GM21576 (cell line): ENCODE measurements around the gene MFSD12.

Source experiments
- ATAC-seq: cut with Tn5 transposase; IDR thresholded peaks from one replicate; pipeline ENCODE4 v1.9.1; 2021; ENCODE audit warnings: mild to moderate bottlenecking, moderate library complexity; ENCODE audit not compliant: unreplicated experiment

Gene MFSD12

GRCh38 chr19:3563709-3564524, 6.5 kb upstream of the MFSD12 start:
- no peak for ATAC-seq

DNA sequence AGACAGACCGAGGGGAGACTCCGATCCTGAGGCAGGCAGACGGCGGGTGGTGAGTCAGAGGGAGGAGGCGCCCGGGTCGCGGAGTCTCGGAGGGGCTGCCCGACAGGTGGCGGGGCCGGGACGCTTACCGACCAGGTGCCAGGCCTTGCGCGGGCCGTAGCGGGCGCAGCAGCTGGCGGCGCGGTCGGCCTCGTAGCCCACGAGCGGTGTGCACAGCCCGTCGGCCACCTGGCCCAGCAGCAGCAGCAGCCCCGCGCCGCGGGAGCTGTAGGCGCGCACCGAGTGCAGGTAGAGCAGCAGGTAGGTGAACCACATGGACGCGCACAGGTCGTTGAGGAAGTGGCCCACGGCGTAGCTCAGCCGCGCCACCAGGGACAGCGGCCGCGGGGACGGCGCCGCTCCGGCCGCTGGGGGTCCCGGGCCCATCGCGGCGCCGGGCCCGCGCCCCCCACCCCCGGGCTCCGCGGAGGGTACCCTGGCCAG, 367 bp downstream of the MFSD12 start:
- peak; percentile 6 for ATAC-seq

DNA sequence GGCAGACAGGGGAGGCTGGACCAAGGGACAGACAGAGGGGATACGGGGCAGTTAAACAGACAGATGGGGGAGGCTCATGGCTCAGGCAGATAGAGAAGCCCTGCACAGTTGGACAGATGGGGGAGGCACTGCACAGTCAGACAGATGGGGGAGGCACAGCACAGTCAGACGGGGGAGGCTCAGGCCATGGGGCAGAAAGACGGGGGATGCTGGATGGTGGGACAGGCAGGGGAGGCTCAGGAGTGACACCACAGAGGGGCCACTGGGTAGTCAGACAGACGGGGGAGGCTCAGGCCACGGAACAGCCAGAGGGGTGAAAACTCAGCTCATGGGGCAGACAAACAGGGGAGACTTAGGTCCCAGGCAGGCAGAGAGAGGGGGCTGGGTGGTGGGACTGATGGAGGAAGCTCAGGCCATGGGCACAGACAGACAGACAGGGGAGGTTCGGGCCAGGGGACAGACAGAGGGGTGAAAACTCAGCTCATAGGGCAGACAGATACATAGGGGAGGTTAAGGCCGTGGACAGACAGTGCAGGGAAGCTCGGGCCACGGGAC, 886 bp downstream of the MFSD12 start:
- ATAC-seq = no peak

DNA sequence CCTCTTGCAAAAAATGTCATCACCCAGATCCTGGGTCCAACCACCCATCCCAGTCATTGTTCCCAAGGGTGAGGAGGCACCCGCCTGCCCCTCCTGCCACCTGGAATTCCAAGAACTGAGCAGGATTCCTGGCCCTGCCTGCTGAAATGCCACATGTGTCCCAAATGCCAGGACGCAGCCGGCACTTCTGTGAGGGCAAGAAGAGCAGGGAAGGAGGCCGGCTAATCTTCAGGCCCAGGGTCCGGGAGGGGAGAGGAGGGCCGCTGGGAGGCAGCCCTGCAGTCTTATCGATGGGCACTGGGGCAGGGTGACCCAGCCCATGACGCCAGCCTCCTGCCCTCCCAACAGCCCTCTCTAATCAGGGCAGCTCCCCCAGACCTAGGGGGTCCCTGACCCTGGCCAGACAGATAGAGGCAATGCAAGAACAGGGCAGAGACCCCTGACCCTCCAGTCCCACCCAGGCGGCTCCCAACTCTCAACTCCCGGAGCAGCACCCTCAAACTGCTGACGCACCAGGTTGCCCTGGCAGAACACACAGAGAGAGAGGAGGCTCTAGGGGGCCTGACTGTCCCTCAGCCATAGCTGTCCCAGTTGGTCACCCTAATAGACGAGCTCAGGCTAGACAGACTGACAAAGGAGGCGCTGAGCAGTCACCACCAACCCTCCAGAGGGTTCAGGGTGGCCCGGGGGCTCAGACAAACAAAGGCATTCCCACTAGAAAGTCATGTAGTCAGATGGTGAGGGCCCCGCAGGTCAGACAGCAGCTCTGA, 1.5 kb downstream of the MFSD12 start:
- ATAC-seq = no peak

DNA sequence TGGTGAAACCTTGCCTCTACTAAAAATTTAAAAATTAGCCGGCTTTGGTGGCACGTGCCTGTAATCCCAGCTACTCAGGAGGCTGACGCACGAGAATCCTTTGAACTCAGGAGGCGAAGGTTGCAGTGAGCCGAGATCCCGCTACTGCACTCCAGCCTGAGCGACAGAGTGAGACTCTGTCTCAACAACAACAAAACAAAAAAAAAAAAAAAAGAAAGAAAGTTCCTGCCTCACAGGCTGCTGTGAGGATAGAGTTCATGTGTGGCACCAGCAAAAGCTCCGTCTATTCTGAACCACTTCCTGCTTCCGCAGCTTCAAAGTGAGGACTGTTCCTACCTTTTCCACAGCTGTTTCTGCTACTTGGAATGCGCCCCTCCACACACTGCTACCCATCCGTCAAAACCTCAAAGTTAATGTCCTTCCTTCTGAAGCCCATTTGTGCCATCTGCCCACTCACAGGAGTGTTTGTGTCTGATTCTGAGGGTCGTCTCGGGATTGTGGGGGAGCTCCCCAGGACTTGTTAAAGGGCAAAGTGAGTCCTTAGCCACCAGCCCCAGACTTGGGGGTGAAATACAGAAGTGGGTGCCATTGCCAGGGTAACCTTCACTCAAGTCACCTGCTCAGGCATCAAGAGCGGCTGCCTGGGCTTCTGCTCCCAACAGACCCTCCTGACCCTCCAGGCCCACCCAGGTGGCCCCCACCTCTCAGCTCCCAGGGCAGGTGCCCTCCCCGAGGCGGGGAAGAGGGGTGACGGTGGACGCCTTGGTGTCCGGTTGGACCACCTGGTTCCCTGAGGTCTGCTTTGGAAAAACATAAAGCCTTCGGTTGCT, 2.9 kb downstream of the MFSD12 start:
- no peak for ATAC-seq

GRCh38 chr19:3551792-3552095, 5.6 kb downstream of the MFSD12 start:
- no peak for ATAC-seq

DNA sequence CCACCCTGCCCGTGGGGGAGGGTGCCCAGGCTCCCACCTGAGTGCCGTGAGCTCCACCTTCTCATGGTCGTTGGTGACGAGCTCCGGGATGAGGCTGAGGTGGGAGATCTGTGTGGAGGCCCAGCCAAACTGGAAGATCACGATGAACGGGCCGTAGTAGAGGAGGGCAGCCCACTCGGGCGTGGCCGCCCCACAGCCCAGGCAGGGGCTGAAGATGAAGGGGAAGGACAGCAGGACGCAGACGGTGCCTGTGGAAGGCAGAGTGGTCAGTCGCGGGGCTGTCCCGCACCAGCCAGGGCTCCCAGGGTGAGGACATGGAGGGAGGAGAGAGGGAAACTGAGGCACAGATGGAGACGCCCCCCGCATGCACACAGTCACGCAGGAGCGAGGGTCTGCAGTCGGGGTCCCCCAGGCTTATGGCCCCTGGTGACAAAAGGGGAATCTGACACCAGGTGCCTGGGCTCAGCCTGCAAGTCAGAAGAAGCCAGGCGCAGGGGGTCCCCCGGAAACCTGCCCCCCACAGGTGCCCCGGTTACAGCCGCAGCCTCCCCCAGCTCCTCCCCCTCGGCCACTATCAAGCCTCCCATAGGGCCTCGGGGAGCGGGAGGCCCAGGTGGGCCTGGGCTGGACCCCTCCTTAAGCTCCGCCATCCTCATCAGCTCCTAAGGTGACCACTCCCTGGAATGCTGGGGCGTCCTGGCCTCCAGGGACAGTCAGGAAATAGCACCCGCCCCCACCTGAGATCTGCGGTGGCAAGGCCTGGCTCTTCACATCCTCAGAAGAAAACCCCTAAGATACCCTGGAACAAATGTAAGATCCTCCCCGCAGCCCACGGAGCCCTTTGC, 6.2 kb downstream of the MFSD12 start:
- ATAC-seq = no peak

DNA sequence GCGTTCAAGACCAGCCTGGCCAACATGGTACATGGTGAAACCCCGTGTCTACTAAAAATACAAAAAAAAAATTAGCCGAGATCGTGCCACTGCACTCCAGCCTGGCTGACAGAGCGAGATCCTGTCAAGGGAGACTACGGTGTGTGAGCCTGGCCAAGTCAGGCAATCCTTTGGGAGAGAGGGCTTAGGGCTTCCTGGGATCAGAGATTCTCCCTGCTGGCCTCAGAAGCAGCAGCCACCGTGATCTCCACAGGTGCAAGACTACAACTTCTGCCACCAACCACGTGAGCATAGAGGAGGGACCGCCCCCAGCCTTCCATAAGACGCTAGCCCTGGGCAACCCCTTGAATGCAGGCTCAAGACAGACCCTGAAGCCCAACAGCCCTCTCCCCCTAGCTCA, 7.6 kb downstream of the MFSD12 start:
- no peak for ATAC-seq

- no peak for ATAC-seq
These were observed 8.8 kb downstream of the MFSD12 start for GRCh38 chr19:3548606-3549005.

DNA sequence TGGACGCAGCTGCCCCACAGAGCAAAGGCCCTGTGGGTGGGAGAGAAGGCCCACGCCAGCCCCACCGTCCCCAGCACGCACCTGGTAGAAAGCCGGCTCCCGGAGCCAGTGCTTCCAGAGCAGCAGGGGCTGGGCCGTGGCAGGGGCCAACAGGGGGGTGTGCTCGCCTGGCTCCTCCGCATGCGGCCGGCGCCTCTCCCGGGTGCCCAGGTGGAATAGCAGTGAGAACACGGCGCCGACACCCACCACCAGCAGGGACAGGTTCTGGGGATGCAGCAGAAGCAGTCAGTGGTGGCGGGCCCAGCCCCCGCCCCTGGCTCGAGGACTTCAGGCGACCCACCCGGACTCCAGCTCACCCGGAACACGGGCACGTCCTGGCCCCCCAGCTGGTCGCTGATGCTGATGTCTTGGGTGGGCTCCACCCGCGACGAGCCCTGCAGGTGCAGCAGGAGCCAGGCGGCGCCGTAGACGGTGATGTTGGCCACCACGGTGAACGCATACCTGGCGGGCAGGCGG, 9.6 kb downstream of the MFSD12 start:
- no peak for ATAC-seq

GRCh38 chr19:3547301-3547731, 10.1 kb downstream of the MFSD12 start:
- ATAC-seq = no peak

GRCh38 chr19:3546119-3546518, 11.3 kb downstream of the MFSD12 start:
- no peak for ATAC-seq

DNA sequence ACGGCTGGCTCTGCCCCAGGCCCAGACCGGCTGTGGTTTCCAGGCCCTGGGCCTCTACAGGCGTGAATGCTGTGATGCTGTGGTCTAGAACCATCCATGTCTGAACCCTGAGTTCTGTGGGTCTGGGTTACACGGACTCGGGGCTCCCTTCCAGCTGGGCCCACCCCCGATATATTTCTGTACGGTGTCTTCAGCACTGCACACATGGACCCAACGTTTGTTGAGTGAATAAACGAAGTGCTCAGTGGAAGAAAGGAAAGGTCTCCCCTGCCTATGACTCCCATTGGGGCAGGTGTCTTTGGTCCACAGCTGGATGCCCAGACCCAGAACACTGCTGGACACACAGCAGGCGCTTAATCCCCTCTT, 11.7 kb downstream of the MFSD12 start:
- no peak for ATAC-seq

DNA sequence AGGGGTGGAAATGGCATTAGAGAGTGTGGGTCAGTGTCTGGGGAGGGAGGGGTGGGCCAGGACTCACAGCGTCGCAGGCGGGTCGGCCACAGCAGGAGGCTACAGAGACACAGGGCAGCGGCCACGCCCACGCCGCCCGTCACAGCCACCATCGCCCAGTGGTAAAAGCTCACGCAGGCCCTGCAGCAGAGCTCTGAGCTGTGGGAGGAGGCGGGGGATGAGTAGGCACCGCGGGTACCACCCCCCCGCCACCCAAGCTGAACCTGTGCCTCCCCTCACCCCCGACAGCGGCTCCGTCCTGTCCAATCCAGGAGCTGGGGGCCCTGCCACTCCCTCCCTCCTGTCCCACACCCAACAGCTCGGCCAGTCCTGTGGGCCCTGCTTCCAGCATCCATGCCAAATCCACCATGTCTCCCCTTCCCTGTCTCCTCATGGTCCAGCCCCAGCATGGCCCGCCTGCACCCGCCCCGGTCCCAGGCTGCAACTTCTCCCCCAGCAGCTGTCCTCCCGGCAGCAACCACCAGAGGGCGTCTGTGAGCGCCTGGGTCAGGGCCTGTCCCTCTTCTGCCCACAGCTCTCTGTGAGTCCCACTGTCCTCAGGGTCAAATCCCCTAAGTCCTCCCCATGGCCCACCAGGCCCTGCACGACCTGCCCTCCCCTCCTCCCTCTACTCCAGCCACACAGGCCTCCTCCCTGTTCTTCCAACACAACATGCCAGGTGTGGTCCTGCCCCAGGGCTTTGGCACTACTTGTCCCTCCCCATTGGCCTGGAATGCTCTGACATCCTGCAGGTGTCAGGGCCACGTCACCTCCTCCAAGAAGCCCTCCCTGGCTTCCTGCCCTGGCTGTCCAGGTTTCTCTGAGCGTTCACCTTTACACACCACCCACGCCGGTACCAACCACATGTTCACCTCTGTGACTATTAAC, 12.4 kb downstream of the MFSD12 start:
- ATAC-seq = no peak

GRCh38 chr19:3544058-3544376, 13.4 kb downstream of the MFSD12 start:
- no peak for ATAC-seq

GRCh38 chr19:3543150-3544057, 14.0 kb downstream of the MFSD12 start:
- no peak for ATAC-seq

GRCh38 chr19:3539756-3540118, 17.6 kb downstream of the MFSD12 start:
- ATAC-seq = no peak
